Measurements from ENCODE around the gene FBXW4.

Gene FBXW4, protein sequence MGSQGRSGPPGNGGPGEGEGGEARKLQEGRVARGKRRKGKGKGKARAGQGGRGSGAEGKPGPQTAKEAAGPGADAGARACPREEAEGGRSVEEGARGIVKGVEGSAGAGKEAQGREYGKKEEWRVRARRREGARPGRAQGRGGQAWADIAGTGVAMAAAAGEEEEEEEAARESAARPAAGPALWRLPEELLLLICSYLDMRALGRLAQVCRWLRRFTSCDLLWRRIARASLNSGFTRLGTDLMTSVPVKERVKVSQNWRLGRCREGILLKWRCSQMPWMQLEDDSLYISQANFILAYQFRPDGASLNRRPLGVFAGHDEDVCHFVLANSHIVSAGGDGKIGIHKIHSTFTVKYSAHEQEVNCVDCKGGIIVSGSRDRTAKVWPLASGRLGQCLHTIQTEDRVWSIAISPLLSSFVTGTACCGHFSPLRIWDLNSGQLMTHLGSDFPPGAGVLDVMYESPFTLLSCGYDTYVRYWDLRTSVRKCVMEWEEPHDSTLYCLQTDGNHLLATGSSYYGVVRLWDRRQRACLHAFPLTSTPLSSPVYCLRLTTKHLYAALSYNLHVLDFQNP

DNA sequence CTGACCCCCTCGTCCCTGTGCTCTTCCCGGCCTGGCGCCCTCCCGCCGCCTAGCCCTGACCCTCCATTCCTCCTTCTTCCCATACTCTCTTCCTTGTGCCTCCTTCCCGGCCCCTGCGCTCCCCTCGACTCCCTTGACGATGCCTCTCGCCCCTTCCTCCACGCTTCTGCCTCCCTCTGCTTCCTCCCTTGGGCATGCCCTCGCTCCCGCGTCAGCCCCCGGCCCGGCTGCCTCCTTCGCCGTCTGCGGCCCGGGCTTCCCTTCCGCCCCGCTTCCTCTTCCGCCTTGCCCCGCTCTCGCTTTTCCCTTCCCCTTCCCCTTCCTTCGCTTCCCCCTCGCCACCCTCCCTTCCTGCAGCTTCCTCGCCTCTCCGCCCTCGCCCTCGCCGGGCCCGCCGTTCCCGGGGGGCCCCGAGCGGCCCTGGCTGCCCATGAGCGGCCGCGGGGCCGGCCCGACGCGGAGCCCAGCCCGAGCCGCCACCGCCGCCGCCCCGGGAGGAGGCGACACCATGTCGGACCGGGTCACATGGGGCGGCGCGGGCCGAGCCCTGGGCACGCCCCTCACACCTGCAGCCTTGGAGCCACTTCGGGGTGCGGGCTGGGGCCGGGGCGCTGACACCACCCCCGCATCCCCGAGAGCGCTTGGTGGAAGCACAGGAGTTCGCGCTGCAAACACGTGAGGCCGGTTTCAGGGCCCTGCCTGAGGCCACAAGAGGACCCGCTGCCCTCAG lies at the start of gene FBXW4:
TSS of gene FBXW4 (minus strand) at position 497 of the 730 bp plus-strand sequence. CDS start at position 432, 65 bp downstream.
- DNase-seq, result peak; percentile 76

DNA sequence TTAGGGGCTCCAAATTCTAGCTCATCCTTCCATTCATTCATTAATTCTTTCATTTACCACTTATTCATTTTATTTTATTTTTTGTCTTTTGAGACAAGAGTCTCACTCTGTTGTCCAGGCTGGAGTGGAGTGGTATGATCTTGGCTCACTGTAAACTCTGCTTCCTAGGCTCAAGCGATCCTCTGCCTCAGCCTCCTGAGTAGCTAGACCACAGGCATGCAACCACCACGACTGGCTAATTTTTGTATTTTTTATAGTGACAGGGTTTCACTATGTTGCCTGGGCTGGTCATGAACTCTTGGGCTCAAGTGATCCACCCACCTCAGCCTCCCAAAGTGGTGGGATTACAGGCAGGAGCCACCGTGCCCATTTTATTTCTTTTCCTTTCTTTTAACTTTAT lies 49.3 kb upstream of the FBXW4 start:
- no peak for DNase-seq

GRCh38 chr10:101741938-101742337 lies 47.0 kb upstream of the FBXW4 start:
- DNase-seq, result no peak

DNA sequence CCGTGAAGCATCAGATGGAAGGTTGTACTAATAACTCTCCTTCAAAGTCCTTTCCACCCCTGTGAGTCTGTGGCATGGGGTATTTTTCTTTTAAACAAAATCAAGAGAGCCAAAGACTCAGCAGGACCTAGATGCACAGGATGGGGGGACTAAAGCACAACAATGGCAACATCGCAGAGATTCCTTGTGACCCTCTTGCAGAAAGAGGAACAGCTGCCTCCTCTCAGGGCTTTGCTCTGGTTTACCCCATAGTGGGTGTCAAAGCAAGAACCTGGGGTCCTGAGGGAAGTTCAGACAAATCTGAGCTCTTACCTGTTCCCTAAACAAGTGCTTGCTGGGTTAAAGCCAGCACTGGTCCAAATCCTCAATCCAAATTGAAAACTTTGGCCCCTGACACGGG lies 41.7 kb upstream of the FBXW4 start:
- no peak for DNase-seq

- DNase-seq, result no peak
These were observed 37.1 kb upstream of the FBXW4 start for GRCh38 chr10:101732096-101732495.

GRCh38 chr10:101726115-101726387 lies 31.1 kb upstream of the FBXW4 start:
- DNase-seq, result no peak

- DNase-seq, result no peak
These were observed 30.5 kb upstream of the FBXW4 start for GRCh38 chr10:101725296-101726114.

- no peak for DNase-seq
These were observed 29.5 kb upstream of the FBXW4 start for GRCh38 chr10:101724446-101724845.

GRCh38 chr10:101723176-101723575 lies 28.2 kb upstream of the FBXW4 start:
- no peak for DNase-seq

GRCh38 chr10:101721806-101722205 lies 26.8 kb upstream of the FBXW4 start:
- no peak for DNase-seq

GRCh38 chr10:101720606-101721230 lies 25.7 kb upstream of the FBXW4 start:
- no peak for DNase-seq

DNA sequence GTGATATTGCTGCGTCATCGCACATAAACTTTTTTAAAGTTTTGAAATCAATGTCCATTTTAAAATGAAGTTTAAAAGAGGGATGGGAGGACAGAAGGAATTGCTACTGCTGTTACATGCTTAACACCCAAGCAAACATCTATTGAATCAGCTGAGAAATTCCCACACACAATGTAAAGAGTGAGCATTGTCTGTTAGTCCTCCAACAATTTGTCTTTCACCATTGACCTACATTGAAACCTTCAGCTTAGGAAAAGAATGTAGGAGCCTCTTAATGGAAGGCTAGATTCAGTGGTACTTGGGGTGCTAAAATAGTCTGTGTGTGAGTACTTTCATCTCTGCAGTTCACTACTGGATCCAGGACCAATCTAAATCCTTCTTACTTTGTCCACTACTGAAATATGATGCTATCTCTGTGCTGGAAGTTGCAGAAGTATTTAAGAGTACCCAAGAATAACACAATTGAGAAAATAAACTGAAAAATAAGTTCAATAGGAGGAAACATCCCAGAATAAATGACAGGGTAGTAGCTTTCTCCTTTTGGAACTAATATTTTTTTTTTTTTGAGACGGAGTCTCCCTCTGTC lies 23.8 kb upstream of the FBXW4 start:
- DNase-seq, result no peak

GRCh38 chr10:101716891-101717659 lies 22.1 kb upstream of the FBXW4 start:
- DNase-seq, result no peak

- no peak for DNase-seq
These were observed 18.0 kb upstream of the FBXW4 start for GRCh38 chr10:101712997-101713396.

- DNase-seq, result no peak
These were observed 15.8 kb upstream of the FBXW4 start for GRCh38 chr10:101710793-101711192.

DNA sequence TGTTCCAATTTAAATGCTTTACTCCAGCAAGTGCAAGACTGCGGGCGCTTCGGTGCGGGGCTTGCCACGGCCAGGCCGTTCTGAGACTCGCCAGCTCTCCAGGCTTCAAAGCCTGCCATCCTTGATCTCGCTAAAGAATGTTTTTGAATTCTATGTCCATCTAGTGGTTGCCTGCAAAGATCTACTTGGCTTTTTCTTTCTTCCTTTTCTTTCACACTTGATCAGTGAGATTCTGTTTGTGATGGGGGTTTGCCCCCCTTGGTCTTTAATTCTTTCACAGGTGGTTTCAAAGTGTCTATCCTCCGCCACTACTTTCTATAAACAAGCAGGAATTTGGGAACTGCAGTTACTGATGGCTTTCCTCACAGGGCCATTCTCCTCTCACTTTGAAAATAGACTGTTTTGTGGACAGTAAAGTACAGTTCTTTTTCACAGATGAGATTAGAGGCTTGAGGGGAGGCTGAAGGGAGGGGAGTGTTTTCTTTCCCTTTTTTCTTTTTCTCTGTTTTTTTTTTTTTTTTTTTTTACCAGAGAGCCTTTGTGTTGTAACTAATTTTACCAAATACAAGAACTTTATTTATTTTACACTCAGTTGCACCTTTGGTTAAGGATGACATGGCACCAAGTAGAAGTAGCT lies 15.2 kb upstream of the FBXW4 start:
- no peak for DNase-seq

- DNase-seq, result no peak
These were observed 14.5 kb upstream of the FBXW4 start for GRCh38 chr10:101709359-101710058.

- DNase-seq, result no peak
These were observed 13.9 kb upstream of the FBXW4 start for GRCh38 chr10:101708870-101709269.

DNA sequence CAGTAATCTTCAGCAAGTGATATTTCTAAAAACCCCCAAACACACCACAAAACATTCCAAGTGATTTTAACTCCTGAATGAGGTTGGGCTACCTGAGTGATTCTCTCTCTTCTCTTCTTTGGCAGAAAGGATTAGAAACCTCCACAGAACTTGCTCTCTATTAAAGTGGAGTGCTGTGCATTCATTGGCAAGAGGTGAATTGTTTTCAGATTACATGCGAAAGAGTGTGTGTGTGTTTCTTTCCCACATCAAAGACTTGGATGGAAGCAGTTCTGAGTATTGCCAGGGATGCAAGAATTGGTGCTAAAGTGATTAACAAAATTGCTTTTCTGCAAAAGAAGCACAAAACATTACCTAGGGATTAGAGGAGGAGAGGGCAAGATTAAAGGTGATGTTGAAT lies 13.1 kb upstream of the FBXW4 start:
- DNase-seq, result no peak

GRCh38 chr10:101704331-101704730 lies 9.4 kb upstream of the FBXW4 start:
- DNase-seq, result no peak
